GM21526 (cell line): ENCODE measurements around the gene CNTNAP5.

Experiments
- ATAC-seq: cut with Tn5 transposase; IDR thresholded peaks from one replicate; pipeline ENCODE4 v1.9.1; 2021; ENCODE audit warnings: moderate library complexity; ENCODE audit not compliant: unreplicated experiment, low FRiP score

Gene CNTNAP5

GRCh38 chr2:124254621-124255020 lies 229.5 kb downstream of the CNTNAP5 start:
- ATAC-seq = no peak

DNA sequence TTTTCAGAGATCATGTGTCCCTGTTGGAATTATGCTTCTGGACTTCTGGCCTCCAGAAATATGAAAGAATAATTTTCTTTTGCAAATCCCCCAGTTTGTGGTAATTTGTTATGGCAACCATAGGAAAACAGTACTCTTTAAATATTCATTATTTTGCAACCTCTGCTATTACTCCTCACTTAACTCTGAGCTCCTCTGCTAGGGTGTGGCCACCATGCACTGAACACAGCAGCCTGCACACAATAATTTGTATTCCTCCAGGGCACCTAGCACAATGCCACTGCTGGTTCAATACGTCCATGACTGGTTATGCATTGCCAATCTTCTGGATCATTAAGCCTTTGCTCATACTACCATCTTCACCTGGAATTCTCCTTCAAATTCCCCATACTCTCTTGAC lies 232.0 kb downstream of the CNTNAP5 start:
- no peak for ATAC-seq

DNA sequence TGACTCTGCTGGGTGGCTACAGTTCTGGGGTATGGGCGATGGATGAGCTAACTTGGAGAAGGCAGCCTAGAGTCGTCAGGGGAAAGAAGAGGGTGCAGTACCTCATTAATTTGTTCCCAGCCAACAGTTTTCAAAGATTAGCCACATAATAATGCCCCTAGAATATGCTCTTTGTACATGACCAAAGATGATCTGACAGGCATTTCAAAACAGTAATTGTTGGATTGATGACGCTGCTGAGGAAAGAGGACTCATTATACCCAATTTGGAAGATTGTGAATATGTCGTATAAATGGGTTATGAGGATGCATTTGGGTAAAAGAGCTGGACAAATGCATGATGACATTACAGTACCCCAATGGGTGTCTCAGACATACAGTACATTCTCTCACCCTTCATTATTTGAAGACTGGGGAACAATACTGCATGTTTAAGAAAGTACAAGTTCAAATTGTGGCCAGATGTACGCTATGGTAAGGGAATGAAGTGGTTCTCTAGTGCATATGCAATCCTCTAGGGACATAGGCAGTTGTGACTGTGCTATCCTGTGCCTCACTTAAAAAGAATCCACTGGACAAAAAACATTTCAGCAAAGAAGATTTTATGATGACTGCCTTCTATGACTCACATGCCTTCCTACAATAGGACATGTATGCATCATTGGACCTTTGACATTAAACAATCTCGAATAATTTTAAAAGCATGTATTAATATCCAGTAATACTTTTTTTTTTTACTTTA lies 233.2 kb downstream of the CNTNAP5 start:
- ATAC-seq = no peak

DNA sequence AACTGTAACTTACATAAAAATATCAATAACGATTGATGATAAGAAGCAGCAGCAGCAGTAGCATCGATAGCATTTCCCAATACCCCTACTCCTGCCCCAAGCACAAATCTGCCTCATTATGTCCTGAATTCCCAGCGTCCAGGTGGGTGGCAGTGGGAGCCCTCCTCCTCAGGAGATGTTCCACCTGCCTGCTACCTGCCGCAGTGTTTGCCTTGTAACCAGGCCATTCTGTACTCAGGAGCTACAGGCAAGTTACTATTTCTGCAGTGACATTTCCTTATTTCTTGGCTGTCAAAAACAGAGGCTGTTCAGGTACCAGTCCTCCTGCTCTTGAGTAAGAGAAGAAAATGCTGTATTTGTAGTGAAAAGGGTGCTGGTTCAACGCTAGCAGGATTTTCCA lies 236.4 kb downstream of the CNTNAP5 start:
- ATAC-seq = no peak

DNA sequence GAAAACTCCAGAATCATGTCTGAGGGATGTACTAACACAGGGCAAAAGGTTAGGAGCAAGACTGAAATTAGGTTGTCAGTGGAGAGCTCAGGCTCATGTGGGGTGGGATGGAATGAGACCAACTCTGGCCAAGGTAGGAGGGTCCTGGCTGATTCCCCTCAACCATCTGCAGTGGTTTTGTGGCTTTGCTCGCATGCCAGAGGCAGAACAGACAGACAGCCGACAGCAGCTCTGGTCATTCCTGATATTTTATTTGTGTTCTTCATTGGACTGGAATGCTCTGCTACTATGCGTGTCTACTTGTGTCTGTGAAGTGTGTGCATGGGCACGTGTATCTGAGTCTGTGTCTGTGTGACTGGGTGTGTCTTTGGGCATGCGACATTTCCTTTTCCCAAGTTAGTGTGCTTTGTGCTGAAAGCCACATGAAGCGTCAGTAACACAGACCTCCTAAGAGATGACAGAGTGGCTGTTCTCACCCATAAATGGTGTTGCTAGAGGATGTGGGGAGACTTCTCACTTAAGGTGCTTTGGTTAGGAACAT lies 239.5 kb downstream of the CNTNAP5 start:
- no peak for ATAC-seq

GRCh38 chr2:124267794-124268193 lies 242.7 kb downstream of the CNTNAP5 start:
- ATAC-seq = no peak

GRCh38 chr2:124269348-124269747 lies 244.3 kb downstream of the CNTNAP5 start:
- no peak for ATAC-seq

GRCh38 chr2:124272261-124272841 lies 247.3 kb downstream of the CNTNAP5 start:
- ATAC-seq = no peak

DNA sequence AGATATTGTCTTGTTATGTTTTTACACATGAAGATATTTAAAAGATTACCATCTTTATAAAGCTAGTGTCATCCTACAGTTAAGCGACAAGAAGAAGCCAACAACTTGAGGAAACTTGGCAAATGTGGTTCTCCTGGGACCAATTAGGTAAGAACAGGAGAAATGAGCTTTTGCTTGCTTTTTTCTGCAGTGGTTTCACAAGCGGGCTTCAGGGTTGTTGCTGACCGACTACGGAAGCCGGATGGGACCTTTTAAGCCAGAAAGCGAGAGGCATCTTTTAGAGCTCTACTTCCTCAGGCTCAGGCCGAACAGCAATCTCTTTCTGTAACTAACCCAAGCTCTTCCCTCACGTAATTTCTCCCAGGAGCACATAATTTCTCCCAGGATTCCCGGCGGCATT lies 256.5 kb downstream of the CNTNAP5 start:
- ATAC-seq = no peak

GRCh38 chr2:124283096-124283495 lies 258.0 kb downstream of the CNTNAP5 start:
- no peak for ATAC-seq

DNA sequence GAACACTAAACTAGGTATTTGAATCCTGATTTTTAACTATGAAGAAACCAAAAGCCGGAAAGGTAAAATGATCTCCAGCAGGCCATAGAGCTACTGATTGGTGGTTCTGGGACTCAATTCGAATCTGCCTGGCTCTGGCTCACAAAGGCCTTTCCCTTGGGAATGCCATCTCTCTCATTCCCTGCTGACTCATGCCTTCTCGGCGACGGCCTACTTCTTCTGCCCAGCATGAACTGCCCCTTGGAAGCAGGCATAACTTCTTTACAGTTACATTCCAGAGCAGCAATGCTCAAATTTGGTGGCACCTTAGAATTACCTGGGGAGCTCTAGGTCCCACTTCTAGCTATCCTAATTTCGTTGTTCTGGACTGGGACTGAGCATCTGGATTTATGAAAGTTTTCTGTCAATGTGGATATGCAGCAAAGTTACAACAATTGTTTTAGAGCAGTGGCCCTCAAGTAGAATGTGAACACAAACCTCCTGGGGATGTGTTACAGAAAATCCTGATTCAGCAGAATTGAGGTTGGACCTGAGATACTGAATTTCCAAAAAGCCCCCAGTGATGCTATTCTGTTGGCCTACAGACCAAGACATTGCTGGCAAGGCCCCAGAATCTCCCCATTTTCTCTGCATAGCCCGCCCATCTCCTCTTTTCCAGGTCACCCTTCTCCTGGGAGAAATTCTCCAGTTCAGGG lies 261.1 kb downstream of the CNTNAP5 start:
- ATAC-seq = no peak

GRCh38 chr2:124289060-124289459 lies 264.0 kb downstream of the CNTNAP5 start:
- ATAC-seq = no peak

GRCh38 chr2:124289615-124290014 lies 264.5 kb downstream of the CNTNAP5 start:
- ATAC-seq = no peak

DNA sequence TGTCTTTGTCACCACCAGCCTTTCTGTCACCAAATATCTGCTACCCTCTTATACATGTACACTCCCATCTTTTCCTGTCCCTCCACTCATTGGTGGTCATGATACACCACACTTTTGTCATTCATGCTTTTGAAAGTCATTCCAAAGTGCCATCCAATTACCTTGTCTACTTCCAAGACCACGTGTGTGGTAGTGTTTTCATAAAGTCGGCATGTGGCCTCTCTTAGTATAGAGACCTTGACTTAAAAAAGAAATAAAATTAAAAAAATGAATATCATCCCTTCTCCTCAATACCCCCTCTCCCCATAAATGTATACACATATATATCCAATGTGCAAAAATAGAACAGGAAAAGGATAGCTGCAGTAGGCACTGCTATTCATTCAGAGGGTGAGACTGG lies 271.4 kb downstream of the CNTNAP5 start:
- no peak for ATAC-seq

GRCh38 chr2:124301915-124302314 lies 276.8 kb downstream of the CNTNAP5 start:
- ATAC-seq = no peak

GRCh38 chr2:124308319-124309062 lies 283.4 kb downstream of the CNTNAP5 start:
- ATAC-seq = no peak

DNA sequence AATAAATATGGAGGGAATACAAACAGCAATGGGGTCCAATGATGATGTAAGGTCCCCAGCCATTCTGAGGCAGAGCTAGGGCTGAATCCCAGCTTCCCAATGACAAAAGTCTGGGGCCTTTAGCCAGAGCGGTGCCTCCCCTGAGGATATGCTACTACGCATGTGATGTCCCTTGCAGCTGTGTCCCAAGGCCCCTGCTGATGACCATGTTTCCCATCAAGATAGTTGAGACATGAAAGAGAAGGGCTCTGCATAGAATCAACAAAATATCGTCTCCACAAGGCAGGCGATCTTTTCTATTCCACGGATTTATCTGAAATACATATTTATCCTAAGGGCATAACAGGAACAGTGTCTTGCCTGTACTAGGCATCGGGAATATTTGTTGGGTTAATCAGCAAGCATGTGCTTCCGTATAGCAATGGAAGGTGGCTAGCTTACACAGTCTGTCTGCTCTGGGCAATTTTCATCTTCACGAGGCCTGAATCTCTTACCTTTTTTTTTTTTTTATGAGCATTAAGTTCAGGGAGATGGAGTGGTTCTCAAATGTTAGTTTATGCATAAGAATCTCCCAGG lies 284.6 kb downstream of the CNTNAP5 start:
- no peak for ATAC-seq

DNA sequence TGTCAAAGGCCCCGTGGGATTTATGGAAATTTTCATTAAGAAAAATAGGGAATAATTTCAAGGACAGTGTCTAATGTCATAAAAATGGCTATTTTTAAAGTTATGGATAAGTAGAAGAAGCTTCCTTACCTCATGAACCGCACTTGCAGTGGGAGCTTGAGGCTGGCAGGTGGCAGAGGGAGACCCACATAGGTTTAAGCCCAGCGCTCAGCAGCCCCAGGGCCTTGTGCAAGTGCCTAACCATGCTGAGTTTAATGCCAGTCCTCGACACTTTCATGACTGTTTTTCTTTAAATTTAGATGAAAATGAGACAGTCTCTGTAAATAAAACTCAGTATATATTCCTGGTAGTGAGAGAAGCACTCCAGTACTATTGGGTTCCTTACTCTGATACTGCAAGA lies 285.6 kb downstream of the CNTNAP5 start:
- no peak for ATAC-seq

GRCh38 chr2:124314084-124314483 lies 289.0 kb downstream of the CNTNAP5 start:
- ATAC-seq = no peak

DNA sequence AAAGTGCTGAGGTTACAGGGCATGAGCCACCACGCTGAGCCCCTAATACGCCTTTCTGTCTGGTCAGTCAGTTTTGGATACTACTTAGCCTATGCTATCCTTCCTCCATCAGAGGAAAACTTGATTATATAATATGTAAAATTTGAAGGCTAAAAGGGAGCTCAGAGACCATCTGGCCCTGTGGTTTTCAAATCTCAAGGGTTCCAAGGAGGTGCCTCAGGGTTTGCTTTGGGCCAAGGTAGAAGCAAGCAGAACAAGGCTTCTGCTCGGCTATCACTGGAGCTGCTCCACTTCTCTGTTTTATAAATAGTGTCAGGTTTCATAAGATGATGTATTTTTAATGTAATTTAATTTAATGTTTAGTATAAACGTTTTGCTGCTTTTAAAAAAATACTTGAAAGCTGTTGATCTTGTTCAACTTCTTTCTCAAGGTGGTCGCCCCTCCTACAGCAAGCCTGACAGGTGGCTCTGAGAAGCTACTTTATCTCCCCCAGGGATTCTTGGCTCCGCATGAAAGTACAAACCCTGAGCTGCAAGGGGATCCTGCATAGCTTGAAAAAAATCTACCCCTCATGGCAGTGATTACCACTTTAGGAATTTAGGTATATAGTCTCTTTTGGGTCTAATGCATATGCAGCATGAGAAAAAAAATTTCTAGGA lies 290.3 kb downstream of the CNTNAP5 start:
- ATAC-seq = no peak
